GM18951 (cell line): ENCODE results near the gene LRIT3.

ENCODE experiments used
- POLR2A ChIP-seq: IDR thresholded peaks from 4 replicates; pipeline ENCODE4 v1.6.1; 2011; ENCODE audit warnings: mild to moderate bottlenecking; ENCODE audit not compliant: insufficient read length, insufficient read depth; ENCODE audit errors: extremely low read depth
- in situ Hi-C: fragments of 300-500 bp; cut with MboI; formaldehyde crosslinking; loops from one replicate; pipeline ENCODE4 v1.12.0; 2022; ENCODE audit warnings: low sequenced_read_pairs, mixed read lengths, inconsistent platforms; ENCODE audit not compliant: unreplicated experiment

Gene LRIT3

GRCh38 chr4:109908731-109909130, 60.8 kb downstream of the LRIT3 start:
- TF ChIP-seq POLR2A, result no peak
- in situ Hi-C loops, result no loop called here

GRCh38 chr4:109910256-109910655, 62.3 kb downstream of the LRIT3 start:
- in situ Hi-C loops, result no loop called here
- TF ChIP-seq POLR2A, result no peak

- TF ChIP-seq POLR2A, result no peak
- in situ Hi-C loops, result no loop called here
These were observed 65.0 kb downstream of the LRIT3 start, which contains the start of gene EGF for GRCh38 chr4:109912706-109913595. EGF (plus strand) TSS chr4:109912883; CDS start chr4:109913336, 453 bp downstream.

GRCh38 chr4:109913596-109914241, 65.8 kb downstream of the LRIT3 start:
- TF ChIP-seq POLR2A, result no peak

GRCh38 chr4:109914322-109914721, 66.4 kb downstream of the LRIT3 start:
- TF ChIP-seq POLR2A, result no peak
- in situ Hi-C loops, result no loop called here

More at GRCh38 chr4:109913596-109914241, 65.8 kb downstream of the LRIT3 start:
- in situ Hi-C loops, result no loop called here

GRCh38 chr4:109915385-109916026, 67.6 kb downstream of the LRIT3 start:
- in situ Hi-C loops, result no loop called here
- TF ChIP-seq POLR2A, result no peak

GRCh38 chr4:109916027-109916409, 68.1 kb downstream of the LRIT3 start:
- TF ChIP-seq POLR2A, result no peak
- in situ Hi-C loops, result no loop called here

GRCh38 chr4:109921384-109921808, 73.5 kb downstream of the LRIT3 start:
- TF ChIP-seq POLR2A, result no peak
- in situ Hi-C loops, result no loop called here
